ENCODE measurements around the gene ARAP1. TPM values are rescaled to one million over a fixed set of nuclear protein-coding genes. Genes with fewer than 3 reads are reported as not detected.

Gene ARAP1
- total and polyA plus RNA-seq, 2 of the 8 experiments (the other 6 are each of a cell fraction or from before 2014, with no cell fraction given) = 25.7 to 61.6 TPM

- TF ChIP-seq CHD7 (IDR thresholded peaks at IDR 0.05; ENCODE audit: insufficient replicate concordance, low read length) (no peak), KDM4A (IDR thresholded peaks at IDR 0.05; ENCODE audit: low read depth, low read length, severe bottlenecking) (no peak), SRF (IDR thresholded peaks at IDR 0.05; ENCODE audit: low read depth, low read length) (no peak), BCL11A (IDR thresholded peaks at IDR 0.05; ENCODE audit: low read depth in 2 of 2, low read length in 2 of 2) (no peak), EGR1 (IDR thresholded peaks at IDR 0.05; ENCODE audit: borderline replicate concordance, low read depth, low read length) (no peak), SAP30 (IDR thresholded peaks at IDR 0.05; ENCODE audit: insufficient read depth, insufficient replicate concordance, low read length) (no peak), KDM1A (IDR thresholded peaks at IDR 0.05; ENCODE audit: borderline replicate concordance, low read length) (no peak)
Measured at GRCh38 chr11:72755713-72756285, 3.6 kb upstream of the ARAP1 start (continued).

All from H1 (cell line).